Measurements from ENCODE around the gene TTC33.

- TF ChIP-seq RCOR1 (IDR thresholded peaks at IDR 0.05; ENCODE audit: low read length) (no peak), EP300 (IDR thresholded peaks at IDR 0.05; ENCODE audit: borderline replicate concordance in 1 of 2, low read depth in 1 of 2, low read length in 1 of 2) (no peak), FOXM1 (IDR thresholded peaks at IDR 0.05; ENCODE audit: low read depth) (no peak), CTCF (IDR thresholded peaks at IDR 0.05) (no peak), EZH2phosphoT487 (IDR thresholded peaks at IDR 0.05; ENCODE audit: borderline replicate concordance, low read depth) (no peak), ZBTB33 (IDR thresholded peaks at IDR 0.05; ENCODE audit: borderline replicate concordance, low read depth) (no peak), REST (IDR thresholded peaks at IDR 0.05; ENCODE audit: low read depth, low read length) (no peak), POLR2AphosphoS5 (IDR thresholded peaks at IDR 0.05; ENCODE audit: low read depth, low read length) (no peak), MEF2A (IDR thresholded peaks at IDR 0.05; ENCODE audit: borderline replicate concordance, low read depth) (no peak), NRF1 (IDR thresholded peaks at IDR 0.05; ENCODE audit: low read depth, low read length) (no peak), ELF1 (IDR thresholded peaks at IDR 0.05) (no peak), SIN3A (IDR thresholded peaks at IDR 0.05; ENCODE audit: borderline replicate concordance, low read depth, low read length) (no peak)
These were observed 250.7 kb downstream of the TTC33 start for GRCh38 chr5:40505031-40505430.

All from SK-N-SH (cell line).